ENCODE results near the gene CCL7.

The CCL7 gene

DNA sequence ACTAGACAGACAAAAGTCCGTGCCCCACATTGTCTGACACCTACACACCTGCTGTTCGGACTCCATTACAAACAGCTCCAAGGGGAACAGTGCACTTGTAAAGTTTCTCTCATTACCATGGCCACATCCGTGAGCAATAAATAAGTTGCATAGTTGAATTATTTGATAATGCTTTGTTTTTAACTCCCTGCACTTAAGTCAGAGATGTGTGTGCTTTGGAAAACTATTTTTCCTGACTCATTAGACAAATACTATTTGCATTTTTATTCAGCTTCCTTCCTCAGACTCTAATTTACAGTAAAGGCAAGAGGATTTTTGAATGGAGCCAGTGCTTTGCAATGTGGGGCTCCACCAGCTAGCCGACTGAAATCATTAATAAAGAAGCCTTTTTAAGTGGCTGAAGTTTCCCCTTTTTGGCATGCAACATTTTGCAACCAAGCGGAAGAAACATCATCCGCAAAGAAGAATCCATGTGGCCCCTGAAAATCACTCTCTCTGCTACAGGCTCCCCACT is 21.5 kb upstream of the CCL7 start:
- no peak for DNase-seq

DNA sequence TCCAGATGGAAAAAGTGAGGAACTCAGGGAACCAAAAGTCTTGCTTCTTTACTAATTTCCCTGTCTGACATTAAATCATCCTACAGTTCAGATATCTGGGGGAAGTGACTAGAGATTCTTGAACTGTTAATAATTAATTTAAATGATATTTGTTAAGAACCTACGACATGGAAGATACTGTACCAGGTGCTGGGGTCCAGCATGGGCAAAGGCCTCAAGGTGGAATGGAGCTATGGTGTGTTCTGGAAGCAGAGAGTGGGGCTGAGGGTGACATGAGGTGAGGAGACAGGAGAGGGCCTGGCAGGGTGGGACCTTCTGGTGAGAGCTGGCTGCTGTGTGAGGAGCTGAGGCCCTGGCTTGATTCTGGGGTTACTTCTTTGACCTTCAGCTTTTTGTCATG is 21.0 kb upstream of the CCL7 start:
- no peak for DNase-seq

DNA sequence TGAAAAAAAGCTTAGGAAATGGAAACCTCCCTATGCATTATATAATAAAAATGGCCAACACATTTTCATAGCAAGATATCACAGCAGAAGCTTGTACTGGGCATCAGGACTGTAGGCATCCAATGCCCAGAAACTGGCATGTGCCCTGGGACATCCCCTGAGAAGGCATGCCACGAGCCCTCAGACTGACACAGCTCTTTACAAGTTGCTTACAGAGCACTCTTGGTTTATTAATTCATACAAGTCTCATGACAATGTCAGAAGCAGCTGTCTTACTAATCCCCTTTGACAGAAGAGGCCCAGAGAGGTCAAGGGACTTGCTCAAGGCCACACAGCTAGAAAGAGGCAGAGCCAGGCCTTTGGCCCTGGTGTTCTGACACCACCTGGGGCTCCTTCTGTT is 20.5 kb upstream of the CCL7 start:
- DNase-seq, result no peak

DNA sequence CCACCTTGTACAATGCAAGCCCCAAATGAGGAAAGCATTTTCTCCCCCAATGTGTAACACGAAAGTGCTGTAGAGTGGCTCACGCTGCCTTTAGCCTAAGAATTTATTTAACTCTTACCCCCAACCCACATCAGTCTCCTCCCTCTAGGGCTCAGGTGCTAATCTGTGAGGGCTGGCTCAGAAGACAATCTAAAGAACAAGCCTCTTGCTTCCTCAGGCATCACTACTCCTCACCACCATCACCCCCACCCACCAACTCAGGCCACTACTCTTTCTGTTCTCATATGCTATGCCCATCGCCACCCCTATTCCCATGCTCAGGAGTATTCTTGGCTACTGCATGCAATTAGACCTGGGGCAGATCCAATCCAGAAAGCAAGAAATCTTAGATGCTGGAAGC is 18.8 kb upstream of the CCL7 start:
- no peak for DNase-seq

DNA sequence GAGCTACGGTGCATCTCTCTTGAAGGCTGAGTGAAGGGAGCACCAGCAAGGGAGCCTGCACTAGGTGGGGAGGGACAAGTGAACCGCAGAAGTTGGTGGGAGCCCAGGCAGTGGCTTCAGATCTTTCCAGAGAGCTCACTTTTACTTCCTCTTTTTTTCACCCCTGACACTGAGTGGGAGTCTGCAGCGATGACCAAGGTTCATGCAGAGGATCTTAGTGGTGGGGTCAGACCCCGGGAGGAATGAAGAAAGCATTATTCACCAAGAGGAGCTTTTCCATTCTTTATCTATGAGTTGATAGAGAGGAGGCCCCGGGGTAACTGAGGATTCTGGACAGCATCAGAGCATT is 18.0 kb upstream of the CCL7 start:
- no peak for DNase-seq

DNA sequence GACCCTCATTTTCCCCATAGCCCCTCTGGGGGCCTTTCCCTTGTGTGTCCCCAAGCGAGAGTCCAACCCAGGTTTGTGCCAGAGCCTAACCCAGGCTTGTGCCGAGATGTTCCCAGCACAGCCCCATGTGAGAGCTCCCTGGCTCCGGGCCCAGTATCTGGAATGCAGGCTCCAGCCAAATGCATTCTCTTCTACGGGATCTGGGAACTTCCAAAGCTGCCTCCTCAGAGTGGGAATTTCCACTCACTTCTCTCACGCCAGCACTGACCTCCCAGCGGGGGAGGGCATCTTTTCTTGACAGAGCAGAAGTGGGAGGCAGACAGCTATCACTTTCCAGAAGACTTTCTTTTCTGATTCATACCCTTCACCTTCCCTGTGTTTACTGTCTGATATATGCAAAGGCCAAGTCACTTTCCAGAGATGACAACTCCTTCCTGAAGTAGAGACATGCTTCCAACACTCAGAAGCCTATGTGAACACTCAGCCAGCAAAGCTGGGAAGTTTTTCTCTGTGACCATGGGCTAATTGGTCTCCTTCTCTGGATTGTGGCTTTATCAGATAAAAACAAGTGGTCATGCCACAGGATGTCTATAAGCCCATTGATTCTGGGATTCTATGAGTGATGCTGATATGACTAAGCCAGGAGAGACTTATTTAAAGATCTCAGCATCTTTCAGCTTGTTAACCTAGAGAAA is 17.4 kb upstream of the CCL7 start:
- no peak for DNase-seq

DNA sequence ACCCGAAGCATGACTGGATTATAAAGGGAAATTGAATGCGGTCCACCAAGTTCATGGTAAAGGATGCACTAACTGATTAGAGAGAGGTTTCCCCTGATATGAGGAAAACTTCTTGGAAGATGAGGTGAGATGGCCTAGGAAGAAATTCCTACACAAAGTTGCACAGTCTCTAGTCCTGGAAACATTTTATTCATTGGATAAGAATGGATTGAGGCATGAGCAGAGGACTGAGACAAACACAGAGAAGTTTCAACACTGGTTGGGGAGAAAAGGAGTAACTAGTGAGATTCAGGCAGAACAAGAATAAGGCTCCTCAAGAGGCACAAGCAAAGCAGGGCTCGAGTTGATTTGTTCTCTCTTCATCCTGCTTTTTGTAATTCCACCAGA is 16.9 kb upstream of the CCL7 start:
- no peak for DNase-seq

DNA sequence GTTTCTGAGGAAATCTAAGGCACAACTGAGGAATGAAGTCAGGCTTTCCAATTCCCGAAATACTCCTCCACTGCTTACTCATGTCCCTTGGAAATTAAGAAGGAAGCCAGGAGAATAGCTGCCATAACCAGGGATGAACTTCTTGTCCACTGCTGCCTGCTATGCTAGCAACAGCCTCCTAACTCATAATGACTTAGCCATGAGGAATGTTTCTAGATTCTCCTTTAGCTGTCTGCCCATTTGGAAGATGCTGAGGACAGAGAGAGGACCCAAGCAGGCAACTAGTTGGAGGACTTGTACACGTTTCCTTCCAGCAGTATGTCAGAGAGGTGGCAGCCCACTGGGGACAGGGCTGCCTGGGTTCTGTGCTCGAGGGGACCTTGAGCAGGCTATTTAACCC is 15.9 kb upstream of the CCL7 start:
- DNase-seq, result no peak

DNA sequence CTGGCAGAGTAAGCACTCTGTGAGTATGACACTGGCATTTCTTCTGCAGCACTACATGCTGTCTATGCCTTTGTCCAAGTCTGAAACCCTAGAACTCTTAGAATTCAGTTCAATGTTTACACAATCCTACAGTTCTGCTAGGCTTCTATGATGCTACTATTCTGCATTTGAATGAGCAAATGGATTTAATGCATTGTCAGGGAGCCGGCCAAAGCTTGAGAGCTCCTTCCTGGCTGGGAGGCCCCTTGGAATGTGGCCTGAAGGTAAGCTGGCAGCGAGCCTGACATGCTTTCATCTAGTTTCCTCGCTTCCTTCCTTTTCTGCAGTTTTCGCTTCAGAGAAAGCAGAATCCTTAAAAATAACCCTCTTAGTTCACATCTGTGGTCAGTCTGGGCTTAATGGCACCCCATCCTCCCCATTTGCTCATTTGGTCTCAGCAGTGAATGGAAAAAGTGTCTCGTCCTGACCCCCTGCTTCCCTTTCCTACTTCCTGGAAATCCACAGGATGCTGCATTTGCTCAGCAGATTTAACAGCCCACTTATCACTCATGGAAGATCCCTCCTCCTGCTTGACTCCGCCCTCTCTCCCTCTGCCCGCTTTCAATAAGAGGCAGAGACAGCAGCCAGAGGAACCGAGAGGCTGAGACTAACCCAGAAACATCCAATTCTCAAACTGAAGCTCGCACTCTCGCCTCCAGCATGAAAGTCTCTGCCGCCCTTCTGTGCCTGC is 15.2 kb upstream of the CCL7 start, which contains the start of gene CCL2:
TSS of gene CCL2 (plus strand) at position 635 of the 730 bp plus-strand sequence. CDS start at position 700, 65 bp downstream.
- DNase-seq, result no peak

DNA sequence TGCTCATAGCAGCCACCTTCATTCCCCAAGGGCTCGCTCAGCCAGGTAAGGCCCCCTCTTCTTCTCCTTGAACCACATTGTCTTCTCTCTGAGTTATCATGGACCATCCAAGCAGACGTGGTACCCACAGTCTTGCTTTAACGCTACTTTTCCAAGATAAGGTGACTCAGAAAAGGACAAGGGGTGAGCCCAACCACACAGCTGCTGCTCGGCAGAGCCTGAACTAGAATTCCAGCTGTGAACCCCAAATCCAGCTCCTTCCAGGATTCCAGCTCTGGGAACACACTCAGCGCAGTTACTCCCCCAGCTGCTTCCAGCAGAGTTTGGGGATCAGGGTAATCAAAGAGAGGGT is 14.7 kb upstream of the CCL7 start:
- no peak for DNase-seq

DNA sequence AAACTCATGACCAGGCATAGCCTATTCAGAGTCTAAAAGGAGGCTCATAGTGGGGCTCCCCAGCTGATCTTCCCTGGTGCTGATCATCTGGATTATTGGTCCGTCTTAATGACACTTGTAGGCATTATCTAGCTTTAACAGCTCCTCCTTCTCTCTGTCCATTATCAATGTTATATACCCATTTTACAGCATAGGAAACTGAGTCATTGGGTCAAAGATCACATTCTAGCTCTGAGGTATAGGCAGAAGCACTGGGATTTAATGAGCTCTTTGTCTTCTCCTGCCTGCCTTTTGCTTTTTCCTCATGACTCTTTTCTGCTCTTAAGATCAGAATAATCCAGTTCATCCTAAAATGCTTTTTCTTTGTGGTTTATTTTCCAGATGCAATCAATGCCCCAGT is 14.2 kb upstream of the CCL7 start:
- no peak for DNase-seq

DNA sequence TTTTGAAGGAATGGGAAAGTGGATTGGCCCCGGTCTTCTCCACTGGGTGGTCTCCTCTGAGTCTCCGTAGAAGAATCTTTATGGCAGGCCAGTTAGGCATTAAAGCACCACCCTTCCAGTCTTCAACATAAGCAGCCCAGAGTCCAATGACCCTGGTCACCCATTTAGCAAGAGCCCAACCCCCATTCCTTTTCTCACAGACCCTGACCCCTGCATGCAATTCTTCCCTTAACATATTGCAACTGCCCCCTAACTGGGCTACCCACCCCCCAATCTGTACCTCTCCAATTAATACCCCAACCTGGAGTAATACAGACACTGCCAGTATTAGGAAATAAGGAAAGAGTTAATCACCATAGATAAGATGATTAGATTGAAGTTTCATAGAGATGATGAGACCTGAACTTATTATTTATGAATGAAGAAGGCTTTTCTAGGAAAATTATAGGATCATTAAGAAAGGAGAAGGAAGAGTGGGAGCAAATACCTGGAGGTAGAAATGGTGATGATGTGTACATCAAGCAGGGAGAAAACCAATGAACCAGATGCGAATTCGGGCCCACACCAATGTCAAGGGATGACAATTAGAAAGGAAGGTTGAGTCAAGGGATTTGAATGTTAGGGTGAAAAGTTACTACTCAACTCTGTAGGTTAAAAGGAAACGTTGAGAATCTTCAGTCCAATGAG is 12.6 kb upstream of the CCL7 start:
- no peak for DNase-seq

DNA sequence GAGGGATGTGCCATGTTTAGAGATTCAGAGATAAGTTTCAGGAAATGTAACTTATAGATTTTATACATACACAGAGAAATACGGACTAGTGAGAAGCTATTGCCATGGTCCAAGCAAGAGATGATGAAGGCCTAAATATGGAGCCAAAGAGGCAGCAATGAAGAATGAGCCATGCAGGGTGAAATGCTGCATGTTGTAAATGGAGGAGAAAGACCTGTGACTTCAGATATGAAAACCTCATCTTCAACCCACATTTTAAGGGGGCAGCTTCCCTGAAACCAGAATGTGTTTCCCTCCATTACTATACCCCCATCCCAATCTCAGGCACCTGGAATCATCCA is 12.1 kb upstream of the CCL7 start:
- DNase-seq, result no peak

DNA sequence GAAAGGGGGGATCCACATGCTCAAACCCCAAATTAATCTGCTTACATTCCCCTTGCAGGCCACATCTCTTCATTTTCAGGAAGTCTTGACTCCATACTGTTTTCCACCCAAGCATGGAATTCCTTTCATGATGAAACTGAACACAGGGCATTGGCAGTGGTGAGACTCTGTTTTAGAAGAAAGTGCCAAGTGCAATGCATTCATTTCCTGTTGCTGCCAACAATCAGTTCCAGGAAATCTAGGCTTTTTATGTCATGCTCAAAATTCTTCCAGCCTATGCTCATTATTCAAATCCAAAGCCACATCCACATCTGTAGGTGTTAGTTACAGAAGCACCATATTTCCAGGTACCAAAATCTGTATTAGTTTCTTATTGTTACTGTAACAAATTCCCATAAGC is 10.9 kb upstream of the CCL7 start:
- no peak for DNase-seq

DNA sequence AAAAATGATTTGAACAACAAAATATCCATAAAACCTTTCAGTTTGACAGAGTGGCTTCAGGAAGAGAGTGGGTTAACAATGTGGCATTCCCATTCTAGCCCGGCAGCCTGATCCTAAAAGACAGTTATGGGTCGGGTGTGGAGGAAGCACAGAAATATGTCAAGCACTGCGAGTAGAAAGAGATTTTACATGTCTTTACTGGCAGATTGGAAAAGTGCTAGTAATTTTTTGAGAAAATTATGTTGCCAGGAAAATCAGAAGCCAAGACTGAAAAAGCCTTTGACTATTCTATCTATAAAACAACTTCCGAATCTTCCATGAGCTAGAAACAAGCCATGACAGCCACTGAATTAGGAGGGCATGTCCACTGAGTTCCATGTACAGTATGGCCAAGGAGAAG is 9.2 kb upstream of the CCL7 start:
- DNase-seq, result no peak

DNA sequence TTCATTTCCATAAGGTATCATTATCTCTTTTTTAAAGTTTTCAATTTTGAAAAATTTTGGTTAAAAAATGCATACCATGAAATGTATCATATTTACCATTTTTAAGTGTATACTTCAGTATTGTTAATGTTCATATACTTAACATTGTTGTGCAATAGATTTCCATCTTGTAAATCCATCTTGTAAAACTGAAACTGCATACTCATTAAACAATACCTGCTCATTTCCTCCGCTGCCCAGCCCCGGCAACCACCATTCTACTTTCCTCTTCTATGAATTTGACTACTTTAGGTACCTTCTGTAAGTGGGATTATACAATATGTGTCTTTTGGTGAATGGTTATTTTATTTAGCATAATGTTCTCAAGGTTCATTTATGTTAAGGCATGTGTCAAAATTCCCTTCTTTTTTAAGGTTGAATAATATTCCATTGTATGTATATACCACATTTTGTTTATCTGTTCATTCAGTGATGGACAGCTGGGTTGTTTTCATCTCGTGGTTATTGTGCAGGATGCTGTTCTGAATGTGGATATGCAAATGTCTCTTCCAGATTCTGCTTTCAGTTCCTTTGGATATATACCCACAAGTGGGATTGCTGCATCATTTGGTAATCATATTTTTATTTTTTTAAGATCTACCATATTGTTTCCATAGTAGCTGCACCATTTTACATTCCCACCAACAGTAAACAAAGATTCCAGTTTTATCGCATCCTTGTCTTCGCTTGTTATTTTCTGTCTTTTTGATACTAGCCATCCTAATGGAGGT is 8.3 kb upstream of the CCL7 start:
- no peak for DNase-seq

DNA sequence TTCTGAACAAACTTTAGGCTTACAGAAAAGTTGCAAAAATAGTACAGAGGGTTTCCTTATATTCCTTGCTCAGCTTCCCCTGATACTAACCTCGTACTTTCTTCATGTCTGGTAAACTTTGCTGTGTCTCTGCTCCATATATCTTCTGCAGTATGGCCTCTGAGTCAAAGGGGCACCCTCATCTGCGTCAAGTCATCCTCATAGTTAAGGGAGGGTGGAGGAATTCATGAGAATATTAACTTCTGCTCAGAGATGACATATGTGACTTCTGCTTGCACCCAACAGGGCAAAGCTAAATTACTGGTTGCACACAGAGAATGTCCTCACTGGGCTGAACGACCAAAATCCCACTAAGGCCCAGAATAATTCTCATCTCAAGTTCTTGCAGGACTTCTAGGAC is 4.3 kb upstream of the CCL7 start:
- DNase-seq, result no peak

DNA sequence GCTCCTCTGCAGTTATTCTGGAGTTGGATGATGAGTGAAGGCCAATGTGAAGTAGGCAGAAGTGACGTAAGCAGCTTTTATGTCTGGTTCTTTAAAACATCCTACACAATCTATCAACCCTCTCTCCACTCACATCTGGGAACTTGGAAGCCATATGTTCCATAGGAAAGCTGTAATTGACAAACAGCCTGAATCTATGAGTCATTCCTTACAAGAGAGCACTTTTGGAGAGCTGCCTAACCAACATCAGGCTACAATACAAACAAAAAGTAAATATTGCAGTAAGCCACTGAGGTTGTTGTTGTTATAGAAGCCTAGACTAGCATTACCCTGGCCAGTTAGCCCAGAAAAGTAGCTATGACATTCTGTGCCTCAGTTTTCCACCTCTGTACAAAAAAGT is 5.9 kb downstream of the CCL7 start:
- DNase-seq, result no peak

DNA sequence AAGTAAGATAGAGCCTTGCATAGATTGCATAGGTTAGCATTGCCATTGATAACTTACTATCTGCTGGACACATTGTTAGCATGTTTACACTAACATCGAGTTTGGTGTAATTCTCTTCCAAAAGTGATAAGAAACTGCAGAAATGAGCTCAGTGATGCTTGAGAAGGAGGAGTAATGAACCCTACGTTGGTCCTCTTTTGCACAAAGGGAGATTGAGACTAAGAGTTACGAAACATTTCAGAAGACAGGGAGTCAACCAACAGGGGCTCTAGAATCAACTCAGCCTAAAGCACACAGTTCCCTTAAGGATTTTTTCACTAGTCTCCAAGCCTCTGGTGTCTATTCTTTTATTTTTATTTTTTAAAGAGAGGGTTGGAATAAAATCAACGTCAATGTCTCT is 6.8 kb downstream of the CCL7 start:
- no peak for DNase-seq

DNA sequence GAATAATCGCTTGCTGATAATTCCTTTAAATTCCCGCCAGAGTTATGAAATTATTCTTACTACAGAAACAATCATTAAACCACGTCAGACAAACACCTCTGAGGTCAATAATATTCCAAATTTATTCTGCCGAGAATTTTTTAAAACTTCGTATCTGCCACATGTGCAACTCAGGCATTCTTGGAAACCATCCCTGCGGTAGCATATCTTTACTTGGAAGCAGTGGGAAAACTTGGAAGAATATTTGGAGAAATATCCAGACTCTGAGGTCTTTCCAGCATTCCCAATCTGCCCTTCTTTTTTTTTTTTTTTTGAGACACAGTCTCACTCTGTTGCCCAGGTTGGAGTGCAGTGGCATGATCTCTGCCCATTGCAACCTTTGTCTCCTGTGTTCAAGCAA is 13.6 kb downstream of the CCL7 start:
- DNase-seq, result no peak

DNA sequence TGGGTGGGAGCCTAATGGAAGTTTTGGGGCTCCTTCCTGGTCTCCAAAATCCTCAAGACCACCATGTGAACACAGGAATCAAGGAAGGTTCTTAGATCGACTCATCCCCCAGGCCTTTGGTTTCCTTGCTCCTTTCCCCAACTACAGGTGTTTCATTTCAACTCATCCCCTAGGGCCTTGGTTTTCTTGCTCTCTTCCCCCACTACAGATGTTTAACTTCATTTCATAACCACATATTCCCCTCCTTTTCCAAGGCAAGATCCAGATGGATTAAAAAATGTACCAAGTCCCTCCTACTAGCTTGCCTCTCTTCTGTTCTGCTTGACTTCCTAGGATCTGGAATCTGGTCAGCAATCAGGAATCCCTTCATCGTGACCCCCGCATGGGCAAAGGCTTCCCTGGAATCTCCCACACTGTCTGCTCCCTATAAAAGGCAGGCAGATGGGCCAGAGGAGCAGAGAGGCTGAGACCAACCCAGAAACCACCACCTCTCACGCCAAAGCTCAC is 15.3 kb downstream of the CCL7 start, which contains the start of gene CCL11:
TSS of gene CCL11 (plus strand) at position 457 of the 507 bp plus-strand sequence. CDS start 67 bp downstream, outside the sequence.
- DNase-seq, result no peak

DNA sequence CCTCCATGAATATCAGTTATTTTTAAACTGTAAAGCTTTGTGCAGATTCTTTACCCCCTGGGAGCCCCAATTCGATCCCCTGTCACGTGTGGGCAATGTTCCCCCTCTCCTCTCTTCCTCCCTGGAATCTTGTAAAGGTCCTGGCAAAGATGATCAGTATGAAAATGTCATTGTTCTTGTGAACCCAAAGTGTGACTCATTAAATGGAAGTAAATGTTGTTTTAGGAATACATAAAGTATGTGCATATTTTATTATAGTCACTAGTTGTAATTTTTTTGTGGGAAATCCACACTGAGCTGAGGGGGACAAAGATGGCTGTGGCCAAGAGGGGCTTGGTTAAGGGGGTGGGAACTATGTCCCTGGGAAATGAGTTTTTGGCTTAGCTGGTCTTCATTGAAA is 17.9 kb downstream of the CCL7 start:
- DNase-seq, result no peak

DNA sequence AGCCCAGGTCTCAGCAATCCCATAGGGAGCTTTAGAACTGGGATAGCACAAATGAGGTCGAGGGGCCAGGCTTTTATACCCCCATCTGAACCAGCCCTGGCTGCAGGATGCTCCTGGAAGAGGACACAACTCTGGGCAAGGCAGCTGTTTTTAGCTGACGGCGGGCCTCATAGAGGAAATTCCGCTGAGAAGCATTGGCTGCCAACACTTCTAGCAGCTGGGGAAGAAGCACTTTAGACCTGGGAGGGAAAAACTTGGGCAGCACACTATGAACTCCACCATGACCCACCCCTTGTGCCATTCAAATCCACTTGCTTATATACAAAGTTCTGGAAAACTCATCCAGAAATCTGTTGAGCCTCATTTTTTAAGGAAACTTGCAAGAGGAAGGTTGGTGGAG is 20.6 kb downstream of the CCL7 start:
- DNase-seq, result no peak

Data from stimulated activated CD4-positive, alpha-beta T cell treated with anti-CD3 and anti-CD28 coated beads, Interleukin-2, amount 100 ng/mL, for 48 hours (primary cell).